Measurements from ENCODE around the gene ELOF1. TPM values are rescaled to one million over a fixed set of nuclear protein-coding genes. Genes with fewer than 3 reads are reported as not detected.
"Not testable (repeated sequence)": the region's sequence is repeated elsewhere in the genome, so short reads cannot be mapped to it uniquely, and the experiment has no call there.

Gene ELOF1
- total and polyA plus RNA-seq, 2 of the 4 experiments (the other 2 are of a cell fraction) = 62.4 to 96.8 TPM

DNA sequence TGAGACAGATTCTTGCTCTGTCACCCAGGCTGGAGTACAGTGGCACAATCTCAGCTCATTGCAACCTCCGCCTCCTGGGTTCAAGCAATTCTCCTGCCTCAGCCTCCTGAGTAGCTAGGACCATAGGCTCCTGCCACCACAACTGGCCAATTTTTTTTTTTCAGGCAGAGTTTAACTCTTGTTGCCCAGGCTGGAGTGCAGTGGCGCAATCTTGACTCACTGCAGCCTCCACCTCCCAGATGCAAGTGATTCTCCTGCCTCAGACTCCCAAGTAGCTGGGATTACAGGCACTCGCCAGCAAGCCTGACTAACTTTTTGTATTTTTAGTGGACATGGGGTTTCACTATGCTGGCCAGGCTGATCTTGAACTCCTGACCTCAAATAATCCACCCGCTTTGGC, 14.7 kb upstream of the ELOF1 start:
- H2AK9ac ChIP-seq (replicated peaks; ENCODE audit: low read depth, low read length, poor library complexity); POLR2A ChIA-PET (ENCODE audit: unreplicated experiment); DNase-seq; H3K4me3 ChIP-seq (ENCODE audit: insufficient read depth, low read depth, low read length); H3K9ac ChIP-seq (ENCODE audit: low read depth, low read length); H3K27ac ChIP-seq (ENCODE audit: insufficient read depth, low read length); H3K9me3 ChIP-seq (ENCODE audit: control insufficient read depth, insufficient read depth, low read length); H2BK5ac ChIP-seq (ENCODE audit: low read depth, low read length, poor library complexity, severe bottlenecking); H3K4me1 ChIP-seq (ENCODE audit: control insufficient read depth, insufficient read depth, low read length); H4K8ac ChIP-seq (ENCODE audit: low read depth in 2 of 2, low read length in 2 of 2); H2BK120ac ChIP-seq (ENCODE audit: low read depth, low read length); H4K5ac ChIP-seq (ENCODE audit: low read depth, low read length); H3K4ac ChIP-seq (ENCODE audit: low read depth, low read length); H3K9me1 ChIP-seq (ENCODE audit: insufficient read depth, low read length); H3K36me3 ChIP-seq (ENCODE audit: control insufficient read depth, insufficient read depth, low read length); BruUV-seq (replicated peaks); H2BK20ac ChIP-seq (ENCODE audit: low read depth, low read length); H3K4me2 ChIP-seq (ENCODE audit: low read depth, low read length); H4K20me1 ChIP-seq (ENCODE audit: insufficient read depth, low read length); H3K56ac ChIP-seq (ENCODE audit: extremely low read depth, insufficient read depth, low read length); H3K18ac ChIP-seq (ENCODE audit: low read depth, low read length); intact Hi-C loops (cut with micrococcal nuclease); H3K27me3 ChIP-seq (ENCODE audit: control insufficient read depth, insufficient read depth, low read length); H2AK5ac ChIP-seq (ENCODE audit: low read depth, low read length); H3K14ac ChIP-seq (replicated peaks; ENCODE audit: low read depth, low read length); H3K79me1 ChIP-seq (ENCODE audit: low read depth in 1 of 2, low read length in 2 of 2); dilution Hi-C loops (cut with HindIII; ENCODE audit: low sequenced_read_pairs, unreplicated experiment); H2BK15ac ChIP-seq (ENCODE audit: low read depth, low read length); H4K91ac ChIP-seq (ENCODE audit: insufficient read depth, low read depth, low read length); in situ Hi-C loops (cut with MboI; ENCODE audit: low sequenced_read_pairs); ATAC-seq (ENCODE audit: low read depth); H2AFZ ChIP-seq (replicated peaks; ENCODE audit: low read length, poor library complexity); H3K23ac ChIP-seq (ENCODE audit: low read depth, low read length): not testable (repeated sequence)
- WGBS, 2 experiments (ENCODE audit: extremely low coverage in 2 of 2, insufficient read length in 1 of 2) = no CpG with 5 or more reads among the region's 4 CpGs
- CTCF ChIA-PET = interaction anchor here (0.7 kb wide), 1 partner anchor 37 kb away, joined by 6 read pairs; no protein-coding TSS in a partner anchor

DNA sequence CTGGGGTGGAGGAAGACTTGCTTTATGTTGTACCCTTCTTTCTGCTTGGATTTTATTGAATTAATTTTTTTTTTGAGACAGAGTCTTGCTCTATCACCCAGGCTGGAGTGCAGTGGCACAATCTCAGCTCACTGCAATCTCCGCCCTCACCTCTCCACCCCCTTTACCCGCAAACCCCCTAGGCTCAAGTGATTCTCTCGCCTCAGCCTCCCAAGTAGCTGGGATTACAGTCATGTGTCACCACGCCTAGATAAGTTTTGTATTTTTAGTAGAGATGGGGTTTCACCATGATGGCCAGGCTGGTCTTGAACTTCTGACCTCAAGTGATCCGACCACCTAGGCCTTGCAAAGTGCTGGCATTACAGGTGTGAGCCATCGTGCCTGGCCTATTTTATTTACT, 14.3 kb upstream of the ELOF1 start:
- H2BK120ac ChIP-seq (ENCODE audit: low read depth, low read length); H3K27me3 ChIP-seq (ENCODE audit: control insufficient read depth, insufficient read depth, low read length); H4K20me1 ChIP-seq (ENCODE audit: insufficient read depth, low read length); H2BK5ac ChIP-seq (ENCODE audit: low read depth, low read length, poor library complexity, severe bottlenecking); H3K9me1 ChIP-seq (ENCODE audit: insufficient read depth, low read length); dilution Hi-C loops (cut with HindIII; ENCODE audit: low sequenced_read_pairs, unreplicated experiment); H4K5ac ChIP-seq (ENCODE audit: low read depth, low read length); H3K79me1 ChIP-seq (ENCODE audit: low read depth in 1 of 2, low read length in 2 of 2); H3K14ac ChIP-seq (replicated peaks; ENCODE audit: low read depth, low read length); H4K8ac ChIP-seq (ENCODE audit: low read depth in 2 of 2, low read length in 2 of 2); DNase-seq; POLR2A ChIA-PET (ENCODE audit: unreplicated experiment); ATAC-seq (ENCODE audit: low read depth); H2AFZ ChIP-seq (replicated peaks; ENCODE audit: low read length, poor library complexity); H3K9me3 ChIP-seq (ENCODE audit: control insufficient read depth, insufficient read depth, low read length); H3K56ac ChIP-seq (ENCODE audit: extremely low read depth, insufficient read depth, low read length); H3K23ac ChIP-seq (ENCODE audit: low read depth, low read length); H3K4me3 ChIP-seq (ENCODE audit: insufficient read depth, low read depth, low read length); H3K4me1 ChIP-seq (ENCODE audit: control insufficient read depth, insufficient read depth, low read length); H3K9ac ChIP-seq (ENCODE audit: low read depth, low read length); intact Hi-C loops (cut with micrococcal nuclease); H2AK9ac ChIP-seq (replicated peaks; ENCODE audit: low read depth, low read length, poor library complexity); H4K91ac ChIP-seq (ENCODE audit: insufficient read depth, low read depth, low read length); H3K4ac ChIP-seq (ENCODE audit: low read depth, low read length); H3K18ac ChIP-seq (ENCODE audit: low read depth, low read length); H2AK5ac ChIP-seq (ENCODE audit: low read depth, low read length); BruUV-seq (replicated peaks); H3K27ac ChIP-seq (ENCODE audit: insufficient read depth, low read length); H2BK15ac ChIP-seq (ENCODE audit: low read depth, low read length); H2BK20ac ChIP-seq (ENCODE audit: low read depth, low read length); H3K36me3 ChIP-seq (ENCODE audit: control insufficient read depth, insufficient read depth, low read length); in situ Hi-C loops (cut with MboI; ENCODE audit: low sequenced_read_pairs); H3K4me2 ChIP-seq (ENCODE audit: low read depth, low read length): not testable (repeated sequence)
- WGBS, 2 experiments (ENCODE audit: extremely low coverage in 2 of 2, insufficient read length in 1 of 2) = 71% methylated on average over 2 of the region's 6 CpGs; no CpG with 5 or more reads in 1 of the 2 experiments
- CTCF ChIA-PET = interaction anchor here (0.7 kb wide), 1 partner anchor 37 kb away, joined by 6 read pairs; no protein-coding TSS in a partner anchor
